NCI-H2107 (cell line): ENCODE results near the gene LILRA6.
"Not testable (repeated sequence)": the region's sequence is repeated elsewhere in the genome, so short reads cannot be mapped to it uniquely, and the experiment has no call there.

Experiments
- DNase-seq: peaks from one replicate; lab custom pipeline; 2025; lab: John Stamatoyannopoulos, UW

The LILRA6 gene

DNA sequence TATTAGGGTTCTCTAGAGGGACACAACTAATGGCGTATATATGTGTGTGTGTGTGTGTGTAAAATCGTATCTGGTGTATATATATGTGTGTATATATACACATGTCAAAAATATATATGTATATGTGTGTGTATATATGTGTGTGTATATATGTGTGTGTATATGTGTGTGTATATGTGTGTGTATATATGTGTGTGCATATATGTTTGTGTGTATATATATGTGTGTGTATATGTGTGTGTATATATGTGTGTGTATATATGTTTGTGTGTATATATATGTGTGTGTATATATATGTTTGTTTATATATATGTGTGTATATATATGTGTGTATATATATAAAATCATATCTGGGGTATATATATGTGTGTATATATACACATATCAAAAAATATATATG lies 19.9 kb upstream of the LILRA6 start:
- no peak for DNase-seq

DNA sequence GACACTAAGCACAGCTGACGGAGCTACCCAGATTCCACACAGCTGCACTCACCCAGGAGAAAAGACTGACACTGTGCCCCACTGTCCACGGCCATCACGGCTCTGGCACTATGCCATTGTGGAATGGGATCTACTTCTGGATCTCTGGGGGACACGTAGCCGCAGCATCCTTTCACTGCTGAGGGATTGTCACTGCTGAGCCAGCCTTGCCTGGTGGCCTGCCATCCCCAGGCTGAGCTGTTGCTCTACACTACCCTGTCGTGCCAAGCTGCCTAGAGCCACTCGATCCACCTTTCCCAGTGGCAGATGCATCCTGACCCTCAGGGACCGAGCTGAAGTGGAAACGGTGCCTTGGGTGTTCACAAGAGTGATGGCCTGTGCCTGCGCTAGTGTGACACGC lies 19.5 kb upstream of the LILRA6 start:
- DNase-seq: no peak

DNA sequence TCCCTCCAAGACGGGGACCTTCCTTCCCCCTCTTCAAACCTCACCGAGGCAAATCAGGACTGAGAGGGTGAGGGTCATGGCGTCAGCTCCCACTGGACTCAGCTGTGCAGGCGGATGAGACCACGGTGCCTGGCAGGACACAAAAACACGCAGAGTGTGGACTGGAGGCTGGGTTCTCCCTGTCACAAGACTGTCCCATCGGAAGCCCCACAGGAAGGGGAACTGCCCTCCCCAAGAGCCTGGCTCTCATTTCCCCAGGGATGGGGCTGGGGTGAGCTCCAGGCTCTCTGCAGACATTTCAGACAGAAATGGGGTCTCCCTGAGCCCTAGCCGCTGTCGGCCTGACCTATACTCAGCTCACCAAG lies 14.5 kb upstream of the LILRA6 start, which contains the start of gene LILRB5:
Gene LILRB5 (minus strand): TSS at position 158 of the 365 bp plus-strand sequence. CDS start 80 bp downstream, at position 78.
- DNase-seq: no peak

DNA sequence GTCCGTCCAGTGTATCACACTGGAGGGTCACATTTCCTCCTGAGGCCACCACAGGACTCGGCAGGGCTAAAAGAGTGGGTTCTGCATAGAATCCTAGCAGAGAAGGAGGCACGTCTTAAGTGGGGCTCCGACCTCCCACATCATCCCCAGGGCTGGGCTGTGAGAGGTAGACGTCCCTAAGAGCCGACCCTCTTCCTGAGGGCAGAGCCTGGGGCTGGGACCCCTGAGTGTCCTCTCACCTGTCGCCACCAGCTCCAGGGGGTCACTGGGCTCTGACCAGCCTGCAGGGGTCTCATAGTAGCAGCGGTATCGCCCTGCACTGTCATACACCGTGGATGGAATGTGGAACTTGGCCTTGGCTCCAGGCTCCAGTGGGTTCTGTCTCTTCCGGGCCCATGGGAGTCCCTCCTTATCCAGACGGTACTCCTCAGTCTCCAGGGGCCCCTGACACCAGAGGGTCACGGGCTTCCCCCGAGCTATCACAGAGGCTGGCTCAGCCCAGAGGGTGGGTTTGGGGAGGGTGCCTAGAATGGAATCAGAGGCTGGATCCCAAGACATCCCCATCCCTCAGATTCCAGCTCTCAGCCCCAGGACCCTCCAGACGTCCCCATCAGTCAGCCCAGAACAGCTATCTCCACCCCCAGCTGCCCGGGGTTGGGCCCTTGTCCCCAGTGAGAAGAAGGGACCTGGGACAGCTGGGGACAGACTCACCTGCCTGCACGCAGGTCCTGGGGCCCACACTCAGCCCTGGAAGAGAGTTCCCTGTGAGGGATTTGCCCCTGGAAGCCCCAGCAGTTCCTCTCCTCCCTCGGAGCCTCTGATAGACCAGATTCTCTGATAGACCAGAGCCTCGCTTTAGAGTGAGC lies 13.9 kb upstream of the LILRA6 start:
- no peak for DNase-seq

DNA sequence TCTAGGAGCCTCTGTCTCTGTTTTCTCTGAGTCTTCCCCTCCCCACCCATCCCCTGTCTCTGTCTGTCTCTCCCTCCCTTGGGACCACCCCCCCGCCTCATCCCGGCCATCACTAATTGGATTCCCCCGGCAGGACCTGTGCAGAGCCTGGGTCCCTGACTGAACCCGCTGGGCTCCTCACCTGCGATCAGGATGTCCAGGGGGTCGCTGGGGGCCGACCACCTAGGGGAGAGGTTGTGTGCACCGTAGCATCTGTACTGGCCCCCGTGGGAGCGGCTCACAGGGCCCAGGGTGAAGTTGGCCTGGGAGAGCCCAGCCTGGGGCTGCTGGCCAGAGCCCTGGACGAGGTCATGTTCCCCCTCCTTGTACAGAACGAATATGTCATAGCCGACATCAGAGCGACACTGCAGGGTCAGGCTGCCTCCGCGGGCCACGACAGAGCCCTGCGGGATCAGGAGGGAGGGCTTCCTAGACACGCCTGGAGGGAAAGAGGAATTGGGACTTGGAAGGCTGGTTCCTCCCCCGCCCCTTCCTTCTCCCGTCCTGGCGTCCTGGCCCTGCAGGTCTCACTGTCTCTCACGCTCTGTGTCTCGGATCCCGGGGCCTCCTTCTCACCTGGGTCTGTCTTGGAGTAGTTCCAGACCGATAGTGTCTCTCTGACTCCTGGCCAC lies 12.7 kb upstream of the LILRA6 start:
- DNase-seq: no peak

DNA sequence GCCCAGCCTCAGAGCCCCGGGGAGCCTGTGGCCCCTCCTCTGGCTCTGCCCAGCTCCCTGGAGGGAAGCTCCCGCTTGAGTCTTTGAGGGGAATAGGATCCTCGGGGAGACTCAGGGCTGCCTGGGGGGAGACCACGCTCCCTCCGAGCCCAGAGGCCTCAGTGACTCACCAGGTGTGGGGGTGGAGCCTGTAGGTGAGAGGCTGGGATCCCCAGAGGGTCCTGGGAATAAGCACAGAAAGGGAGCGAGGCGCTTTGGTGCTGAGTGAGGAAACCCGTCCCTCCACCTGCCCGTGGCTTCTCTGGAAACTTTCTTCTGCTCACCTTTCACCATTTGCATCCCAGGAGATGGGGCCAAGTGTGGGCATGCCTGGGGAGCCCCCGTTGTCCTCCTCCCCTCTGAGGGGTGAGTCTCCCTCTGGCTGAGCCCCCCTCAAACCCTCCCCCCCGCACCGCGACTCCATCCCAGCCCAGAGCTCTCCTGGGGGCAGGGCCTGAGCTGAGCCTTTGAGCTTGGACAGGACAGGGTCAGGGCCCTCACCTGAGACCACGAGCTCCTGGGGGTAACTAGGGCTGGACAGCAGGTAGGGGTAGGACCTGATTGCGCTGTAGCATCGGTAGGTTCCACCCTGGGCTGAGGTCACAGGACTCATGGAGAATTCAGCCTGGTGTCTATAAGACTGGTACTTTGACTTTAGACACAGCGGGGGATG lies 11.8 kb upstream of the LILRA6 start:
- DNase-seq: no peak

DNA sequence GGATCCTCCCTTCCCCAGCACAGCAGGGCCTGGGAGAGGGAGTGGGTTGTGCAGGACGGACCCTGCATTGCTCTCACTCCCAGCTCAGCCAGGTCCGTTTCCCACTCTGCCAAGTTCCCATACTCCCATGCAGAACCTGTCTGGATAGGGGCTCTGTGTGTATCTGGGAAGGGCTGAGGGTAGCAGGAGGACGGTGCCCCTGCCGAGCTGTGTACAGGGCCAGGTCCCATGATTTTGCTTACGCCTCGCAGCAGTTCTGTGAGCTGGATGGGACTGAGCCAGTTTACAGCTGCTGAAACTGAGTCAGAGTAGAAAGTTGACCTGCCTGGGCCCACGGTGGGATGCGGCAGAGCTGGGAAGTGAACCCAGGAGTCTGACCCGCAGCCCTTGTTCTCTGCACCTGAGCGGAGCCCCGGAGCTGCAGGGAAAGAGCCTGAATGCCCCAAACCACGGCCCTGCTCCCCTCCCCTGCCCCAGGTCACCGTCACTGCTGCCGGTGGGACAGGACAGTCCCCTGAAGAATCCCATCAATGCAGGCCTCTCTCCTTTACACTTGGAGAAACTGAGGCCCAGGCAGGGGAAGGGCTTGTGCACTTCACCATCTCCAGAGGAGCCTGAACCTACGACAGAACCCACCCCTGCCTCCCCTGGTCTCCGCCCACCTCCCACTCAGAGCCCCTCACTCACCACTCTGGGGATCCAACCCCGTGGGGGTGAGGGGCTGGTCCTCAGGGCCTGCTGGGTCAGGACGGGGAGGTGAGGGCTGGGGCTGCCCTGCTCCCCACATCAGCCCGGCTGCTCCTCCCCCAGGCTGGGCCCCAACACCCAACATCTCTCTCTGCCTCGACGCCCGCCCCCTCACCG lies 11.0 kb upstream of the LILRA6 start:
- no peak for DNase-seq

DNA sequence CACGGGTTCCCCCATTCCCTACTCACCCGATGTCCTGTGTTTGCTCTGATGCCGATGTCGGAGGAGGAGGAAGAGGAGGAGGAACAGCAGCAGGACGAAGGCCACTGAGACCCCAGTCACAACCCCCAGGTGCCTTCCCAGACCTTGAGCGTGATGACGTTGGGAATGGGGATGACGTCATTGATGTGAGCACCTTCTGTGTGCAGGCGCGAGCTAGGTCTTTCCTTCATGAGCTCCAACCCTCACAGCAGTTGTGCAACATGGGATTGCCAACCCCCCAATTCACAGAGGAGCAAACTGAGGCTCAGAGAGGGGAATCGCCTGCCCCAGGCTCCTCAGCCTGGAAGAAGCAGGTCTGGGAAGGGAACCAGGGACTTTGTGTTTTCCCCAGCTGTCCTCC lies 10.3 kb upstream of the LILRA6 start:
- DNase-seq: no peak

DNA sequence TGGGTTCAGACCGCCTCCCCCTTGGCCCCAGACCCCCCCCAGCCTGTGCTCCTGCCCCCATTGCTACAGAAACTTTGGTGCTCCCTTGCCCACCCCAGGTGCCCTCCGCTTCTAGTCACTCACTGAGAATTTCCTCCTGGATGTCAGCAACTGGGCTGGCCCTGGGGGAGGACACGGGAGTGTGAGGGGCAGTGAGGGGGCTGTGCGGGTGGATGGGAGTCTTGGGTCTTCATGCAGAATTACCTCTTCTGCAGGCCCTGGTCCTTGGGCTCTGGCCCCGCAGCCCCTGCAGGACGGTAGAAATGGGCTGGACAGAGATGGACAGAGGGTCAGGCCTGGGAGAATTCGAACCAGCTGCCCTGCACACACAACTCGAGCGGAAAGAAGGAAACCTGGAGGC lies 9.7 kb upstream of the LILRA6 start:
- no peak for DNase-seq

DNA sequence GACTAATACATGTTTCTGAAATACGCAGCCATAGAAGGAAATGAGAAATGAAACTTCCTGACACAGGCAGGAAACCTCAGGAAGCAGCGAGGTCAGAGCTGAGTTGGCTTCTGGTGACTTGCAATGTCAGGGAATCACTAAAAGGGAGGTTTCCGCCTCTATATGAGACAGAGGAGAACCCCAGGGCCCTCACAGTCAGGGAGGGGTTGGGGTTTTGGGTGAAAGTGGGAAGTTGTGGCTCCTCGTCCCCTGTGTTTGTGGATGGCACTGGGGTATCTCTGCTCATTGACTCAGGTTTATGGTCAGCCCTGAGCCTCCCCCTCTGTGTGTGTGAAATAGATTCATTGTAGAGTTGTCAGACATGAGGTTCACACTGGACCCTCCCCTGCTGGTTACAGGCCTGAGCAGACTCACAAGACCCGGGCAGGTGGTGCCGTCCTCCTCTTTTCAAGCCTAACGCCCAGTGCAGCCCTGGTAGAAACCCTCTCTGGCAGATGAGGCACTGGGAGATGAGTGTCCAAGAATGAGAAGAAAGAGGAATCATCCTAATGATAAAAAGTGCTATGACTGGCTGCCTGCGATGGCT lies 5.5 kb upstream of the LILRA6 start:
- no peak for DNase-seq

DNA sequence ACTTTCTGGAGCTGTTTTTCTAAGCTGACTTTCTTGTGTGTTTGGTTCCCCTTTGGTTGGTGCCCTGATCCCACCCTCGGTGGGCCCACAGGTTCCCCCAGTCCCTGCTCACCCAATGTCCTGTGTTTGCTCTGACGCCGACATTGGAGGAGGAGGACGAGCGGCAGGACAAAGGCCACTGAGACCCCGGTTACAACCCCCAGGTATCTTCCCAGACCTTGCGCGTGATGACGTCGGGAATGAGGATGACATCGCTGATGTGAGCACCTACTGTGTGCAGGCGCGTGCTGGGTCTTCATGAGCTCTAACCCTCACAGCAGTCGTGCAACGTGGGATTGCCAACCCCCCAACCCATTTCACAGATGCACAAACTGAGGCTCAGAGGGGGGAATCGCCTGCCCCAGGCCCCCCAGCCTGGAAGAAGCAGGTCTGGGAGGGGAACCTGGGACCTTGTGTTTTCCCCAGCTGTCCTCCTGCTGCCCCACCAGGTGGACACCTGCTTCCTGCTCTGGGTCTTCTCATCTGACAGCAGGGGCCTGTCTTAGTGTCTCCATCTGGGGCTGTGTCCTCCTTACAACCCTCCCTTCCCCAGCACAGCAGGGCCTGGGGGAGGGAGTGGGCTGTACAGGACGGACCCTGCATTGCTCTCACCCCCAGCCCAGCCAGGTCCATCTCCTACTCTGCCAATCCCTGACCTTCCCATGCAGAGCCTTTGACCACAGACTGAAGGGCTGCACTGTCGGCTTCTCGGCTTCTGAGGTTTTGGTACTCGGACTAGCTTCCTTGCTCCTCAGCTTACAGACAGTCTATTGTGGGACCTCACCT lies 4.7 kb upstream of the LILRA6 start:
- DNase-seq: no peak

DNA sequence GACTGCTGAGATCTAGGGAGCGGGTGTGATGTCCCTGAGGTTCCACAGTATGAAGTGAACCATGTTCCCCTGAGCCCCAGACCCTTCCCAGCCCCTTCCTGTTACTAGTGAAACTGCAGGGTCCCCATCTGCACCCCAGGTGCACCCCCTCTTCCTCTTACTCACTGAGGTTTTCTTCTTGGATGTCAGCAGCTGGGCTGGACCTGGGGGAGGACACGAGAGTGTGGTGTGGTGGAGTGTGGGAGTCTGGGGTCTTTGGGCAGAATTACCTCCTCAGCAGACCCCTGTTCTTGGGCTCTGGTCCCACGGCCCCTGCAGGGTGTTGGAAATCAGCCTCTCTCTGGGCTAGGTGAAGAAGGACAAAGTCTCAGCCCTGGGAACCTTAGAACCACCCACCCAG lies 3.3 kb upstream of the LILRA6 start:
- DNase-seq: no peak

DNA sequence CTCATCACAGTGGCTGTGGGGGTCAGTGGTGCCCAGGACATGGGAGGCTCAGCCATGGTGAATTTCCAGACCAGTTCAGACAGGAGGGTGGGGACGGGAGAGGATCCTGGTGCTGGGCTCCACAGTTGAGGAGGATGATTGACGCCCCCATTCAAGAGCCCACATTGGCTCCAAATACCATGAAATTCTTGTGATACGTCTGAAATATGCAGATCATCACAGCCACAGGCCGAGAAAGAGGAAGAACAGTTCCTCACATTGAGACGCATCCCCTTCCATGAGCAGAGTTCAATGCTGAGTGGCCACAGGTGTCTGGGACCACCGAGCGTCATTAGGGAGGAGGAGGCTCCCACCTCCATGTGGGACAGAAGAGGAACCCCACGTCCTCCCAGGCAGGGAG lies 1.2 kb upstream of the LILRA6 start:
- not testable (repeated sequence) for DNase-seq

DNA sequence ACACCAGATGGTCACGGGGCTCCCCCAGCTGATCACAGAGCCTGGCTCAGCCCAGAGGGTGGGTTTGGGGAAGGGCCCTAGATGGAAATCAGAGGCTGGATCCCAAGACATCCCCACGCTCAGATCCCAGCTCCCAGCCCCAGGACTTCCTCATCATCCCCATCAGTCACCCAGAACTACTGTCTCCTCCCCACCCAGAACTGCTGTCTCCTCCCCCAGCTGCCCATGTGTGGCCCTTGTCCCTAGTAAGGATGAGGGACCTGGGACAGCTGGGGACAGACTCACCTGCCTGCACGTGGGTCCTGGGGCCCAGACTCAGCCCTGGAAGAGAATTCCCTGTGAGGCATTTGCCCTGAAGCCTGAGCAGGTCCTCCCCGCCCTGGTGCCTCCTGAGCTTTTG lies 356 bp downstream of the LILRA6 start:
- DNase-seq: not testable (repeated sequence)

DNA sequence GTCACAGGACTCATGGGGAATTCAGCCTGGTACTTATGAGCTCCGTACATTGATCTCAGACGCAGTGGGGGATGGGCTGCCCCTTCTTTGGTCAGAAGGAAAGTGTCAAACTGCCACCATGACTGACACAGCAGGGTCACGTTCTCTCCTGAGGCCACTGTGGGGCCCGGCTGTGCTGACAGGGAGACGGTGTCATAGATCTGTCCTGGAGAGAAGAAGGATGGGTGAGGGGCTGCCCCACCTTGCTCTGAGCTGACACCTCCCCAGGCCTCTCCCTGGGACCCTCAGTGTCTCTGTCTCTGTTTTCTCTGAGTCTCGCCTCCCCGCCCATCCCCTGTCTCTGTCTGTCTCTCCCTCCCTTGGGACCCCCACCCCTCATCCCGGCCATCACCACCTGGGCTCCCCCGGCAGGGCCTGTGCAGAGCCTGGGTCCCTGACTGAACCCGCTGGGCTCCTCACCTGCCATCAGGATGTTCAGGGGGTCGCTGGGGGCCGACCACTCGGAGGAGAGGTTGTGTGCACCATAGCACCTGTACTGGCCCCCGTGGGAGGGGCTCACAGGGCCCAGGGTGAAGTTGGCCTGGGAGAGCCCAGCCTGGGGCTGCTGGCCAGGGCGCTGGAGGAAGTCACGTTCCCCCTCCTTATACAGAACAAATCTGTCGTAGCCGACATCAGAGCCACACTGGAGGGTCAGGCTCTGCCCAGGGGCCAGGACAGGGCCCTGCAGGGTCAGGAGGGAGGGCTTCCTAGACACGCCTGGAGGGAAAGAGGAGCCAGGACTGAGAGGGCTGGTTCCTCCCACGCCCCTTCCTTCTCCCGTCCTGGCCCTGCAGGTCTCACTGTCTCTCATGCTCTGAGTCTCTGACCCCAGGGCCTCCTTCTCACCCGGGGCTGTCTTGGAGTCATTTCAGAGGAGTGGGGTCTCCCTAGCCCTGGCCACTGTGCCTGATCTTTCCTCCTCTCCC lies 1.9 kb downstream of the LILRA6 start:
- DNase-seq: not testable (repeated sequence)

DNA sequence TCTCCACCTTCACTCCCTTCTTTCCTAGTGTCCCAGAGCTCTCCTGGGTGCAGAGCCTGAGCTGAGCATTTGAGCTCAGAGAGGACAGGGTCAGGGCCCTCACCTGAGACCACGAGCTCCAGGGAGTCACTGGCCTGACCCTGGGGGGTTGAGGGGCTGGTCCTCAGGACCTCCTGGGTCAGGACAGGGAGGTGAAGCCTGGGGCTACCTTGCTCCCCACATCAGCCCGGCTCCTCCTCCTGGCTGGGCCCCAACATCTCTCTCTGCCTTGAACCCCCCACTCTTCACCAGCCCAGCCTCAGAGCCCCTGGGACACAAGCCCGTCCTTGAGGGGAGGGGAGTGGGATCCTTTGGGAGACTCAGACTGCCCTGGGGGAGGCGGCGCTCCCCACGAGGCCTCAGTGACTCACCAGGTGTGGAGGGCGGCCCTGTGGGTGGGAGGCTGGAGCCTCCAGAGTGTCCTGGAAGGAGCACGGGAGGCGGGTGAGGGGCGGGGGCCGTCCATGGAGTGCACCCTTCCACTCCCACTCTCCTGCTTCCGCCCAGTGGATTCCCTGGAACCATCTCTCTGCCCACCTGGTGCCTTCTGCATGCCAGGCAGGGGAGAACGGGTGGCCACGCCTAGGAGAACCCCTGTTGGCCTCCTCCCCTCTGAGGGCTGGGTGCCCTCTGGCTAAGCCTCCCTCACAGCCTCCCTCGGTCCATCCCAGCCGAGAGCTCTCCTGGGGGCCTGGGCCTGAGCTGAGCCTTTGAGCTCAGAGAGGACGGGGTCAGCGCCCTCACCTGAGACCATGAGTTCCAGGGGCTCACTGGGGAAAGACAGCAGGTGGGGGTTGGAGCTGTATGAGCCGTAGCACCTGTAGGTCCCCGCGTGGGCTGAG lies 2.9 kb downstream of the LILRA6 start:
- not testable (repeated sequence) for DNase-seq

DNA sequence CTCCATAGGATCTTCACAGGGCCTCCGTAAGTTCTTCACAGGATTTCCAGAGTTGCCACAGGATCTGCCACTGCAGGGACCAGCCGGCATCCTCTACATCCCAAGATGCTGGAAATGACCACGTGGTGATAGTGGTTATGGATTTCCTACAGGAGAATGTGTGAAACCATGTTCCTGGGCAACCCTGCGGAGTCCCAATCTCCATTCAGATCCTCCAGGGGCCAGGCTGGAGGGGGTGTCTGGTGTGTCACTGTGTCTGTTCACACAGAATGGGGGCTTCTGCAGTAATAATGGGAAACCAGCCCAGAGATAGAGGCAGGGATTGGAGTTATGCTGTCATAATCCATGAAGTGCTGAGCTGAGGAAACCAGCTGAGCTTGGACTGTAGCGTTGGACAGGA lies 8.6 kb downstream of the LILRA6 start:
- no peak for DNase-seq
